Natural killer cell (primary cell): ENCODE data around the gene CTXN2. TPM values are rescaled to one million over a fixed set of nuclear protein-coding genes. Genes with fewer than 3 reads are reported as not detected.

Source experiments
- ATAC-seq, 3 donors: fragments of 150-1000 bp in 2 of 3; fragments of 200-7000 bp in 1 of 3; cut with Tn5 transposase; 1 replicate in 1 of 3; 2 replicates in 2 of 3; pipeline ENCODE4 v1.10.0; 2021; ENCODE audit warnings: mild to moderate bottlenecking in 2 of 3, moderate library complexity in 2 of 3
- DNase-seq, 2 donors: peaks; one replicate each; pipeline versions ENCODE4 v3.0.0 to v3.0.0-alpha.2; 2013 to 2021; ENCODE audit warnings: mixed read lengths in 1 of 2
- H3K27ac ChIP-seq: one replicate; pipeline ENCODE4 v1.5.1; 2013; ENCODE audit warnings: mild to moderate bottlenecking, low read length
- H3K27me3 ChIP-seq: one replicate; pipeline ENCODE4 v1.6.1; 2013; ENCODE audit warnings: low read length; ENCODE audit not compliant: control insufficient read depth, insufficient read depth
- H3K36me3 ChIP-seq: one replicate; pipeline ENCODE4 v1.6.1; 2013; ENCODE audit warnings: low read length; ENCODE audit not compliant: control insufficient read depth, insufficient read depth
- H3K4me1 ChIP-seq: one replicate; pipeline ENCODE4 v1.6.1; 2013; ENCODE audit warnings: low read length; ENCODE audit not compliant: control insufficient read depth, insufficient read depth
- H3K4me3 ChIP-seq: one replicate; pipeline ENCODE4 v1.5.1; 2013; ENCODE audit warnings: low read length
- H3K9me3 ChIP-seq: one replicate; pipeline ENCODE4 v1.6.1; 2013; ENCODE audit warnings: low read length; ENCODE audit not compliant: control insufficient read depth, insufficient read depth
- H3K27ac Mint-ChIP-seq, 2 donors: one replicate each; pipeline ENCODE4 v1.8.0; 2022; ENCODE audit warnings: mild to moderate bottlenecking in 2 of 2, mixed read lengths in 2 of 2, moderate library complexity in 1 of 2
- H3K27me3 Mint-ChIP-seq, 2 donors: one replicate each; pipeline ENCODE4 v1.8.0; 2022; ENCODE audit warnings: low read depth in 2 of 2, mixed read lengths in 2 of 2
- H3K36me3 Mint-ChIP-seq: one replicate; pipeline ENCODE4 v1.8.0; 2022; ENCODE audit warnings: mixed read lengths
- H3K4me1 Mint-ChIP-seq, 2 donors: one replicate each; pipeline ENCODE4 v1.8.0; 2022; ENCODE audit warnings: mixed read lengths in 2 of 2
- H3K4me3 Mint-ChIP-seq: one replicate; pipeline ENCODE4 v1.8.0; 2022; ENCODE audit warnings: mild to moderate bottlenecking, moderate library complexity, mixed read lengths
- H3K9me3 Mint-ChIP-seq, 2 donors: one replicate each; pipeline ENCODE4 v1.8.0; 2022; ENCODE audit warnings: mixed read lengths in 2 of 2
- CTCF ChIP-seq: fragments of 200-600 bp; IDR thresholded peaks from one replicate; pipeline ENCODE4 v1.8.0; 2022; ENCODE audit warnings: antibody characterized with exemption
- WGBS: methylation state at CpG from one replicate; pipeline ENCODE4 v1.1.7; 2013; ENCODE audit warnings: missing lambda C conversion rate; ENCODE audit not compliant: insufficient coverage; 5-methylcytosine and 5-hydroxymethylcytosine counted together
- intact Hi-C: fragments of 100-400 bp; cut with micrococcal nuclease; formaldehyde crosslinking; loops from one replicate; pipeline ENCODE4 v1.14.2; 2022
- total RNA-seq, 4 donors: library from RNA; stranded (reverse); fragments of 120-200 nt in 1 of 4; gene quantifications; one replicate each; pipeline versions ENCODE4 v1.2.3 to v1.2.4, GENCODE V29; 2013 to 2022

Gene CTXN2
- total RNA-seq, 3 donors from 2014 or later (not counting 1 experiment from before 2014, with no cell fraction given) = not detected

- no peaks in the 10 kb centered on the region for H3K27me3 ChIP-seq
- no peaks in the 10 kb centered on the region for H3K36me3 ChIP-seq
- Mint-ChIP-seq H3K27ac (no peak overlapping the region), H3K4me1 (no peaks in the 10 kb centered on the region), H3K9me3 (peaks cover 0 to 2% of the 10 kb centered on the region in 2 donors), H3K27me3 (peaks cover 0 to 5% of the 10 kb centered on the region in 2 donors), H3K4me3 (no peak overlapping the region), H3K36me3 (no peaks in the 10 kb centered on the region)
- no peak for ATAC-seq
- H3K9me3 ChIP-seq = no peaks in the 10 kb centered on the region
- no peak for TF ChIP-seq CTCF
- H3K4me3 ChIP-seq = no peak overlapping the region
- DNase-seq = no peak
- intact Hi-C loops = no loop called here
- H3K27ac ChIP-seq = no peak overlapping the region
- WGBS = 76% methylated on average over 1 of the region's 1 CpG
- no peaks in the 10 kb centered on the region for H3K4me1 ChIP-seq
Measured at GRCh38 chr15:48222627-48223026, 31.2 kb downstream of the CTXN2 start.

DNA sequence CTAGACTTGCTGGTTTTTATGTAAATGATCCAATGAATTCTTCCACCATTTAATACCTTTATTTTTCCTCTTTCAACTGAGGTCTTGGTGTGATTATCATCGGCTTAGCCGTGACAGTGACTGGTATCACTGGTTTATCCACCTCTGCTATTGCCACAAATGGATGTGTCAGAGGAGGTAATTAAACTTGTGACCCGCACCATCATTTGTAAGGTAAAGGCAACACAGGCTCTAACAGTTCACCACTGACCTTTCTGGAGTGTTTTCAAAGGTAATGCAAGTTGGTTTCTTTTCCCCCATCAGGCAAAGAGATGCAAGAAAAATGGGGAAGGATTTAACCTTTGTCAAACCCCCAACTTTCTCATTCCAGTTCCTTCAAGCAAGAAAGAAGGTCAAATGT, 34.3 kb downstream of the CTXN2 start:
- ATAC-seq = no peak
- H3K27me3 Mint-ChIP-seq = peaks cover 0 to 3% of the 10 kb centered on the region in 2 donors

DNA sequence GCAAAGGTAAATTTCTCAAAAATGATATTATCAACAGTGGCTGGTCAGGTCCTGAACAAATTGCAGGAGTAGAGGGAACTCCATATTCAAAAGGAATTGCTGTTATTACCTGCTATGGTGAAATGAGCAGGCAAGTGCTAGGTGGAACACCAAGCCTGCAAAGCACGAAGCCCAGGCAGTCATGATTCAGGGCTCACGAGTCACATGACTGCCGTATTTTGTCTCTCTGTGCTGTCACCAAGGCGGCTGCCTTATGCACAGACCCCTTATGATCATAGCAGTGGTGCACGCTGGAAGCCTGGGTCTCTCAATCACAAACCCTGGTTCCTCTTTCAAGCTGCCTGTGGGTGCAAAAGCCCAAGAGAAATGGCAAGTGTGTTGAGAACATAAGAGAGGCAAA, 39.0 kb downstream of the CTXN2 start:
- H3K36me3 ChIP-seq = no peaks in the 10 kb centered on the region
- Mint-ChIP-seq H3K4me1 (no peaks in the 10 kb centered on the region), H3K36me3 (no peaks in the 10 kb centered on the region), H3K27ac (no peak overlapping the region), H3K9me3 (peaks cover 0 to 2% of the 10 kb centered on the region in 2 donors), H3K27me3 (peaks cover 8 to 9% of the 10 kb centered on the region in 2 donors), H3K4me3 (no peak overlapping the region)
- H3K27ac ChIP-seq = no peak overlapping the region
- no peaks in the 10 kb centered on the region for H3K9me3 ChIP-seq
- no peak for TF ChIP-seq CTCF
- H3K4me1 ChIP-seq = no peaks in the 10 kb centered on the region
- ATAC-seq = no peak
- WGBS = 77% methylated on average over 5 of the region's 5 CpGs
- no peaks in the 10 kb centered on the region for H3K27me3 ChIP-seq
- H3K4me3 ChIP-seq = no peak overlapping the region
- no peak for DNase-seq
- intact Hi-C loops = no loop called here

More for the DNA sequence above, 34.3 kb downstream of the CTXN2 start:
- 97% methylated on average over 3 of the region's 3 CpGs for WGBS
- peaks cover 0 to 2% of the 10 kb centered on the region in 2 donors for H3K9me3 Mint-ChIP-seq
- TF ChIP-seq CTCF = no peak
- Histone ChIP-seq H3K9me3 (no peaks in the 10 kb centered on the region), H3K27ac (no peak overlapping the region), H3K27me3 (no peaks in the 10 kb centered on the region), H3K4me1 (no peaks in the 10 kb centered on the region), H3K36me3 (no peaks in the 10 kb centered on the region), H3K4me3 (no peak overlapping the region)
- no peak for DNase-seq
- H3K4me3 Mint-ChIP-seq = no peak overlapping the region
- no peaks in the 10 kb centered on the region for H3K4me1 Mint-ChIP-seq
- no peak overlapping the region for H3K27ac Mint-ChIP-seq
- intact Hi-C loops = no loop called here
- H3K36me3 Mint-ChIP-seq = no peaks in the 10 kb centered on the region

GRCh38 chr15:48233246-48233645, 41.8 kb downstream of the CTXN2 start:
- TF ChIP-seq CTCF = no peak
- Histone ChIP-seq H3K4me1 (no peaks in the 10 kb centered on the region), H3K4me3 (no peak overlapping the region), H3K27me3 (no peaks in the 10 kb centered on the region), H3K36me3 (no peaks in the 10 kb centered on the region), H3K27ac (no peak overlapping the region), H3K9me3 (no peaks in the 10 kb centered on the region)
- Mint-ChIP-seq H3K4me1 (no peaks in the 10 kb centered on the region), H3K27me3 (peaks cover 8 to 12% of the 10 kb centered on the region in 2 donors), H3K27ac (no peak overlapping the region), H3K4me3 (no peak overlapping the region), H3K36me3 (no peaks in the 10 kb centered on the region), H3K9me3 (no peaks in the 10 kb centered on the region)
- intact Hi-C loops = no loop called here
- DNase-seq (no peak), ATAC-seq (no peak)
